SK-N-SH (cell line): ENCODE data around the gene TESMIN.

ENCODE experiments used
- CTCF ChIP-seq: fragments of 200-600 bp; sonication (generic); IDR thresholded peaks from 2 replicates; pipeline ENCODE4 v1.6.1; 2017; ENCODE audit warnings: antibody characterized with exemption, mild to moderate bottlenecking, moderate library complexity
- EZH2phosphoT487 ChIP-seq: fragments of 200-600 bp; sonication (generic); IDR thresholded peaks from 2 replicates; pipeline ENCODE4 v1.6.1; 2017; ENCODE audit warnings: low read depth, mixed run types, mild to moderate bottlenecking, antibody characterized with exemption, moderate library complexity, borderline replicate concordance
- MAX ChIP-seq: IDR thresholded peaks from 2 replicates; pipeline ENCODE4 v1.4.0; 2012; ENCODE audit warnings: low read depth
- MEF2A ChIP-seq: IDR thresholded peaks from 2 replicates; pipeline ENCODE4 v1.4.0; 2012; ENCODE audit warnings: low read depth, borderline replicate concordance
- MXI1 ChIP-seq: IDR thresholded peaks from 2 replicates; pipeline ENCODE4 v1.6.1; 2012; ENCODE audit warnings: mild to moderate bottlenecking, low read depth, low read length, improper control_type of control experiment
- NFIC ChIP-seq: IDR thresholded peaks from 2 replicates; pipeline ENCODE4 v1.4.0; 2012; ENCODE audit warnings: borderline replicate concordance
- PBX3 ChIP-seq: IDR thresholded peaks from 2 replicates; pipeline ENCODE4; 2012
- REST ChIP-seq: IDR thresholded peaks from 2 replicates; pipeline ENCODE4 v1.6.1; 2012; ENCODE audit warnings: mild to moderate bottlenecking, low read depth, low read length, moderate library complexity
- TCF12 ChIP-seq: IDR thresholded peaks from 2 replicates; pipeline ENCODE4 v1.4.0; 2012
- USF2 ChIP-seq: fragments of 150-350 bp; IDR thresholded peaks from 2 replicates; pipeline ENCODE4 v1.6.1; 2017; ENCODE audit warnings: antibody characterized with exemption, low read length, low read depth, borderline replicate concordance
- YY1 ChIP-seq: IDR thresholded peaks from 2 replicates; pipeline ENCODE4 v1.4.0; 2012; ENCODE audit warnings: low read depth, mild to moderate bottlenecking
- ZBTB33 ChIP-seq: IDR thresholded peaks from 2 replicates; pipeline ENCODE4 v1.4.0; 2012; ENCODE audit warnings: low read depth, borderline replicate concordance

DNA sequence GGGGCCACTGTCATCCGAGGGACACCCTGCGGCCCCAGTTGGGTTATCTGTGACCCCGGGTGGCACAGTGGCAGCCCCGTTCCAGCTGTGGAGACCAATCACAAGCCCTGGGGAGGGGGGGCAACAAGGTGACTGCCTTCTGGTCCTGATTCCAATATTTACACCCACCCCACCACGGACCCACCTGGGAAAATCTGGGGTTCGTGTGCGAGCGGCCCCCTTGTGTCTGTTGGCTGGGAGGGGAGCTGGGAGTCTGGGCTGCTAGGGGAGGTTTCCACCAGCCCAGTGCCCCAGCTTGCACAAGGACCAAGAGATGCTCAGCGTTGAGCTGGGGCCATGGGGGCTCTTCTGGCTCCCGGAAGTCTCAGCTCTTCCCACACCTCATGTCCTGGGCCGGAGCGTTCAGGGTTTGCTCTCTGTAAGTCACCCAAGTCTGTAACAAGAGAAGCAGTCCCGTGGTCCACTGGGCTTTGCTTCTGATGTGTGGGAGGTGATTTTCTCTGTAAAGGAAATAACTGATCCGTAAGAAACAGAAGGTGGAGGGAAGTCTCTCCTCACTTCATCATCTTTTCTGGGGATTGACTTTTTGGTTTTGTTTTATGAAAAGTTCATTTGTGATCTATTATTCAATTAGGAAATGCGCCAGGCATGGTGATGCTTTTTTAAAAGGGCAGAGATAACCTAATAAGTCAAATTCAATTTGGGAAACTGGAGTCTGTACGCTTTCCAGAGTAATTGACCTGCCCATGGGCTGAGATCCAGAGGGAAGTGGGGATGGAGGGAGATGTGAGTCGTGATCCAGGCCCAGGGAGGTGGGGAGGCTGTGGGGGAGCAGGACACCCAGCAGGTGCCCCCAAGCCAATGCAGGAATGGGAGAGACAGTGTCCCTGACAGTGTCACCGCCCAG is 89.4 kb downstream of the TESMIN start:
- TF ChIP-seq NFIC (no peak; the same call in 1 of the 2 replicates), CTCF (no peak), MEF2A (no peak), MXI1 (peak; percentile 39; the same call in 1 of the 2 replicates), REST (no peak), EZH2phosphoT487 (no peak), TCF12 (peak; percentile 87), USF2 (no peak), YY1 (no peak), MAX (no peak), PBX3 (peak; percentile 44), ZBTB33 (no peak)
